Myocyte (in vitro differentiated cells): Measurements from ENCODE around the gene RASEF. TPM values are rescaled to one million over a fixed set of nuclear protein-coding genes. Genes with fewer than 3 reads are reported as not detected.

Source experiments
- DNase-seq: peaks from one replicate; pipeline ENCODE4 v3.0.0-alpha.2; 2012; ENCODE audit warnings: low read depth
- total RNA-seq: library from RNA; depleted of rRNA; stranded (reverse); fragments of >200 nt; gene quantifications from 2 replicates; pipeline ENCODE4 v1.2.3, GENCODE V29; 2014

Gene RASEF
- total RNA-seq, 1 donor from 2014 or later = not detected

GRCh38 chr9:83013867-83014605, 48.9 kb downstream of the RASEF start:
- no peak for DNase-seq

- no peak for DNase-seq
Observed at GRCh38 chr9:83012922-83013838, 49.8 kb downstream of the RASEF start.

- DNase-seq = no peak
Observed at GRCh38 chr9:83012168-83012921, 50.6 kb downstream of the RASEF start.

DNA sequence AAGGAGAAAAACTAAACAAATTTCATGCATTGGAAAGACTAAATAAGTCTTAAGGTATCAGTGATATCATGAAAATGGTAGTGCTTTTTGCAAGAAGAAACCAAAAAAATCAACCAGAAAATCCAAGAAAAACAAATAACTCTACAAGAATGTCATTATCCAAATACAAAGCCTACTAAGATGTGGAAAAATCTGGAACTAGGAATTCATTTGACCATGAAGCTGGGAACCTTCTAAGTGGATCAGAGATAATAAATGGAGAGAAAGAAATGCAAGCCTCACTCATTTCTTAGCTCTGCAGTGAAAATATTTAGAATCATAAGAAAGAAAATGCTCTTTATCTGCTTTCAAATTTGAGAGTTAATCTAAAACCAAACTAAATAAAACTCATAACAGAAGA, 51.3 kb downstream of the RASEF start:
- DNase-seq = no peak

DNA sequence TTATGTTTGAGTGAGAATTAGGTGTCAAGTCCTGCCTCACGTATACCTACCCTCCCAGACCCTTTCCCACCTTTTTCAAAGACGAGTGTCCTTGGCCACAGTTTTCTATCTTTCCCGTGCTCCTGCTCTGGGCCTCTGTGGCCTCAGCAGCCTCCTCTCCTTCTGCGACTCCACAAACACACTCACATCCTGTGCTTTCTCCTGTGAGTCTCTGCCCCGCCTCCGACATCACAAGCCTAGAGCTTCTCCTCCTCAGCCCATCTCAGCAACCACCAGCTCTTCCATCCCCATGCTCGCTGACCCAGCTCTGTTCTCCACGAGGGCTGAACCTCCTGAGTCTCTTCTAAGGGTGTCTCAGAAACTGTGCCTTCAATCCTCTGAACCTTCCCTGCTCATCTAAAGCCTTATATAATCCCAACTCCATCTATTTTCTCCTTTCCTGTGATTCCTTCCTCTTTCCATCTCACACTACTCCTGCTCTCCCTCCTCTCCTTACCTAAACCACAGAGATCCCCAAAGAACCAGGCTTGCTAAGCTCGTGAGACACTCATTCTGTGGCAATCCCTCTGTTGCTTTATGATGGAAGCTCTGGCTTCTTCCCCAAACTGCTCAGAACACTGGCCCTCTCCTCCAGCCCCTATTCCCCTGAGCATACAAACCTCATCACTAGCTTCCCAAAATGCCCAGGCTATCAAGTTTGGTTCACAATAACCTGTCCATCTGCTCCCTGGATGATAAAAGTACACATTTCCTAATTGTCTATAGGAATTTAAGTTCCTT, 55.2 kb downstream of the RASEF start:
- no peak for DNase-seq

DNA sequence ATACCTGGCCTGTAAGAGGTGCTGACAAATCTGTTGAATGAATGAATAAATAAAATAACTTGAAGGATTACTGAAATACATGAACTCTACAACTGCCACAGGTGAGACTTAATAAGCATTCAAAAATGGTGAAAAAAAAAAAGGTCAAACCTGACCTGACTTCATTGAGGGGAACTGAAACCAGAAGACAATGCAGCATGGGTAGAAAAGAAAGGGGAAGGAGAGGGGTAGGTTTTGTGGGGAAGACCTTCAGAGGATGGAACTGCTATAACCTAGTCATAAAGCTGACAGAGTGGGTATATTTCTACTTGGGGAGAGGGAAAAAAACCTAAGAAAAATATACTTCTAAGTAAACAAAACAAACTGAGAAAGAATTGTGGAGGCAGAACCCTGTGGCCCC, 56.6 kb downstream of the RASEF start:
- DNase-seq = no peak

DNA sequence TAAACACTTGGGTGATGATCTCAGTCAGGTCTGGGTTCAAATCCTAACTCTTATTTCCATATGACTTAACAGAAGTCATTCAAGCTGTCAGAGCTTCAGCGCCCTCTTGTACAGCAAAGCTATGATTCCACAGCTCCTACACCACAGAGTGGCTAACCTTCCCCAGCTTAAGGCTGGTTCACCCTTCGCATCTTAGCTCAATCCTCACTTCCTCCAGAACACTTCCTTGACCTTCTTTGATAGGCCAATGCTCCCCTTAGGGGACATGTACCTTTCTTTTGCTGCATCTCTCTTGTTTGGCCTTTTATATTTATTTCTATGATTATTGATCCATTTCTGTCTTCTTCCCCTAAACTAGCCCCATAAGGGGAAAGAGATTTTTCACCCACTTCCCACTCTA, 57.0 kb downstream of the RASEF start:
- no peak for DNase-seq

GRCh38 chr9:83005361-83005760, 57.6 kb downstream of the RASEF start:
- no peak for DNase-seq

- DNase-seq = no peak
Observed at GRCh38 chr9:83002329-83002728, 60.6 kb downstream of the RASEF start.

DNA sequence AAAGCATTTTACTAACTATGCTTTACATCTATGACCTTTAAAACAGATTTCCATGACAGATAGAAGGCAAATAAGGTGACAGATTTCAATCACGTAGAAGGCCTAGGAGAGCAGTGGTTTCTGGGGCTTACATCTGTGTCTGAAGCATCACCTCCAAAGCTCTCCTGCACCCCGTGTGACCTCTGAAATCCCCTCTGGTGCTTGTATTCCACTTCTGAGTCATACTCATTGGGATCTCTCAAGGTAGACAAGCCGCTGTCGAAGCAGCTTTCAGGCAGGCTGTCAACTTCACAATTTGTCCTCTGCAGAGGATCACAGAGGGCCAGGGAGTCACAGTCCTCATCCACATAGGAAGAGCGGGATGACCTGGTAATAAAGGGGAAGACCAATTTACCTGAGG, 62.2 kb downstream of the RASEF start:
- DNase-seq = no peak

GRCh38 chr9:82998409-82998808, 64.5 kb downstream of the RASEF start:
- DNase-seq = no peak

GRCh38 chr9:82997476-82998140, 65.3 kb downstream of the RASEF start:
- no peak for DNase-seq

- no peak for DNase-seq
Observed at GRCh38 chr9:82996941-82997340, 66.0 kb downstream of the RASEF start.

DNA sequence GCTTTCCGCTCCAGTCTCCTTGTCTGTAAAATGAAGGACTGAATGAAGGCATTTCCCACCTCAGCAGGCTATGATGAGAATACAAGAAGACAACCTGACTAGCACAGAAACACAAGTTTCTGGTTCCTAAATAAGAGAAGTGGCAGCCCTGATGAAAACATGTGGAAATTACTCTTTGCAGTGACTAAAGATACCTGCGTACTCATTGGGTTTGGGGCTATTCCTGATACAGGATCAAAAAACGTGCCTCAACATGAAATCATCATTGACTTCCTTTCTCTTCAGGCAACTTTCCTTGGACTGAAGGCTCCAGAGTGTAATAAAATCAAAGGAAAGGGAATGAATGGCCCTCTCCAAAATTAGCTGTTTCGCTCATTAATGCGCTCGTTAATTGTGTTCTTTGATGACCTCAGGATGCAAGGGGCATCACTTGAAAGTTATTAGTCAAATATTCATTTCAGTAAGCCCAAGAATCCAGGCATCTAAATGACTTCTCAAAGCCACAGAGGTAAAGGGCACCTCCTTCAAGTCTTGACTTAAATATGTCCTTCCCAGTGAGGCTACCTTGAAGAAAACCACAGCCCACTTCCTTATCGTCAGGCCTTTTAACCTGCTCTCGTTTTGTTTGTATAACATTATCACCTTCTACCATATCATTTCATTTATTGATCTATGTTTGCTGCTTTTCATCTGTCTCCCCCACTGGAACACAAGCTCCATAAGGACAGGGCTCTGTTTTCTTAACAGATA, 68.9 kb downstream of the RASEF start:
- DNase-seq = no peak

DNA sequence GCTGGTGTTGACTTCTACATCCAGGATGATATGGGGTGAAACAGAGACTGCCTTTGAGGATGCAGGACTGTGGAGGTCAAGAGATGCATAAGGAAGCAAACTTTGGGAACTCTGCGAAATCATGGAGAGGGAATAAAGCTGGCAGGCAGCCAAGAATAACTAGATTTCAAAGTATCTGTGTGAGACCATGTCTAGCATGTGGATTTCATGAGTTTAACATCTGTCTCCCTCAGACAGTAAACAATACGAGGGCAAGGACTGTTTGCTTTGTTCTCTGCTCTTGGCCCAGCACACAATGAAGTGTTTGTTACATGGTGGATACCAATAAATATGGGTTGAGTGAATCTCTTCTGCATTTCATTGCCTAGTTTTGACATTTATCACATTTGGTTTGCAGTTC, 71.3 kb downstream of the RASEF start:
- DNase-seq = no peak

DNA sequence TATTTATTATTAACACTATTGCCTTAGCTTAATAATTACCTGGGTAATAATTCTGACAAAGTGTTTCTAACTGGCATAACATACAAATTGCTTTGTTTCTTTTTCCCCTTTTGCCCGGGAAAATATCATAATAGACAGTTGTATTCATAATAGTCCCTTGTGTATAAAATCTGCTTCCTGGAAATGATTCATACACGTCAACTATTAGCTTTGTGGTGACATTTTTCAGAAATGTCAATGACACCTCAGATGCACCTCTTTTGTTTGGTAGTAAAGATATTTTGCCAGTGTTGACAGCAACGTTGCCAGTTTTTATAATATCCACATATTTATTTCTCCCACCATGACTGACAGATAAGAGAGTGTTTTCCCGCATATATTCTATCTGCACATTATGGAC, 73.0 kb downstream of the RASEF start:
- no peak for DNase-seq

GRCh38 chr9:82988488-82988887, 74.5 kb downstream of the RASEF start:
- no peak for DNase-seq

DNA sequence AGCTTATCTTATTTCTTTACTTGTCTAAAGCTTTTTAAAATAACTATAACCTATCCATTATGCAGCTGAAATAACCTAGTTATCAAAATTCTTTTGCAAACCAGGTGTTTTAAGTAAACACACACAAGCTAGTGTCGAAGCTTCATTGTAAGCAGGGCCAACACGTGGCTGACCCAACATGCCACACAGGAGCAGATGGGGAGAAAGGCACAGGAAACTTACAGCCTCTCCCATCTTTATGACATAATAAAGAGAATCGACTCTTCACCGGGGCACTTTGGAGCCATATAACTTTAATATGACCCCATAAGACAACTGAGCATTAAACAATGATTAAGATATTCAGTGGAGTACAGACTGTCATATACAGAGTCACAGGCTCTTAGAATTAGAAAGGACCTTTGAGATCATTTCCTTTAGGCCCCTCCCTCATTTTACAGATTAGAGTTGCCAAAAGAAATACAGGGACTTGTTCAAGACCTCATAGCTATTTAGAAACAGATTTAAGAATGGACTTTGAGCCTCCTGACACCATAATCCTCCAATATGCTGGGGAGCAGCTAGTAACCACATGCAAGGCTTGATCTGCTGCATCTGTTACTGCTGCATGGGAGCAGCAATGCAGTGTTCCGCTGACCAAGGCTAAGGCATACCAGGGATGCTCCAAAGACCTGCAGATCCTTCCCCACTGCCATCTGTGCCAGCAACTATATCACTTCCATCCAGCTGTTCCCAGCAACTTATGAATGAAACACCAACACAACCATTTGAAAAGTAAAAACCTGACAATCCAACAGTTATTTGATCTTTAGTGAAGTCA, 75.4 kb downstream of the RASEF start:
- peak; percentile 40 for DNase-seq

DNA sequence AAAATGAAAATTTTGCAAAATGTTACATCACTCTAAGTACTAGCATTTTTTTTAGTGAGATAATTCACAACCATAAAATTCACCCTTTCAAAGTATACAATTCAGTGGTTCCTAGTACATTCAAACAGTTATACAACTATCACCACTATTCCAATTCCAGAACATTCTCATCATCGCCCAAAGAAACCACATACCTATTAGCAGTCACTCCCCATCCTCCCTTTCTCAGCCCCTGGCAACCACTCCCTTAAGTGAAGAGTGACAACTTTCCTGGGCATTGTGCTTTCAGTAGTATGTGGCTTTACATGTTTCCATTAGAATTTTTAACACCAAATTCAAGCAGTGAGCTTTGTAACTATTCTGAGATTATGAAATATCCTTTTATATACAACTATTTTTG, 81.4 kb downstream of the RASEF start:
- DNase-seq = no peak
